ENCODE data around the gene NPHP1. TPM values are rescaled to one million over a fixed set of nuclear protein-coding genes. Genes with fewer than 3 reads are reported as not detected.

The NPHP1 gene
- polyA plus RNA-seq, 3 donors, result 0.51 TPM; not detected in 2

DNA sequence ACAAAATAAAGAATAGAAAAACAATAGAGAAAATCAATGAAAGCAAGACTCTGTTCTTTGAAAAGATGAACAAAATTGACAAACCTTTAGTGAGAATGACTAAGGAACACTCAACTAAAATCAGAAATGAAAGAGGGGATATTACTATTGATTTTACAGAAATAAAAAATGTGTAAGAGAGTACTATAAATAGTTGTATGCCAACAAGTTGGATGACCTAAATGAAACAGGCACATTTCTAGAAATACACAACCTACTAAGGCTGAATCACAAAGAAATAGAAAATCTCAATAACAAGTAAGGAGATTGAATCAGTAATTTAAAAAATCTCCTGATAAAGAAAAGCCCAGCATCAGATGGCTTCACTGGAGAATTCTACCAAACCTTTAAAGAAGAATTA is 70.8 kb downstream of the NPHP1 start:
- Mint-ChIP-seq H3K36me3 (no peaks in the 10 kb centered on the region), H3K4me3 (no peak overlapping the region), H3K27me3 (ENCODE audit: low read depth in 3 of 3) (no peaks in the 10 kb centered on the region), H3K27ac (no peak overlapping the region), H3K9me3 (peaks cover 4 to 20% (median 9%) of the 10 kb centered on the region in 7 donors), H3K4me1 (no peaks in the 10 kb centered on the region)
- H3K4me2 ChIP-seq (replicated peaks; ENCODE audit: extremely low read depth, low read length, poor library complexity, severe bottlenecking), result no peak overlapping the region
- H4K20me1 ChIP-seq (ENCODE audit: insufficient read depth, low read length), result no peaks in the 10 kb centered on the region
- no peaks in the 10 kb centered on the region for H3K36me3 ChIP-seq (replicated peaks in 1 of 2; ENCODE audit: control insufficient read depth in 1 of 2, insufficient read depth in 2 of 2, low read length in 2 of 2)
- no peak overlapping the region for H2AFZ ChIP-seq (ENCODE audit: insufficient read depth, low read depth, low read length, poor library complexity, severe bottlenecking)
- intact Hi-C loops (cut with micrococcal nuclease), result no loop called here
- peaks cover 0 to 4% of the 10 kb centered on the region in 2 donors for H3K9me3 ChIP-seq (replicated peaks in 1 of 2; ENCODE audit: control insufficient read depth in 1 of 2, insufficient read depth in 1 of 2, low read length in 2 of 2)
- no peak overlapping the region for H3K27ac ChIP-seq (ENCODE audit: low read depth in 1 of 2, low read length in 2 of 2)
- TF ChIP-seq, protein P1, sequence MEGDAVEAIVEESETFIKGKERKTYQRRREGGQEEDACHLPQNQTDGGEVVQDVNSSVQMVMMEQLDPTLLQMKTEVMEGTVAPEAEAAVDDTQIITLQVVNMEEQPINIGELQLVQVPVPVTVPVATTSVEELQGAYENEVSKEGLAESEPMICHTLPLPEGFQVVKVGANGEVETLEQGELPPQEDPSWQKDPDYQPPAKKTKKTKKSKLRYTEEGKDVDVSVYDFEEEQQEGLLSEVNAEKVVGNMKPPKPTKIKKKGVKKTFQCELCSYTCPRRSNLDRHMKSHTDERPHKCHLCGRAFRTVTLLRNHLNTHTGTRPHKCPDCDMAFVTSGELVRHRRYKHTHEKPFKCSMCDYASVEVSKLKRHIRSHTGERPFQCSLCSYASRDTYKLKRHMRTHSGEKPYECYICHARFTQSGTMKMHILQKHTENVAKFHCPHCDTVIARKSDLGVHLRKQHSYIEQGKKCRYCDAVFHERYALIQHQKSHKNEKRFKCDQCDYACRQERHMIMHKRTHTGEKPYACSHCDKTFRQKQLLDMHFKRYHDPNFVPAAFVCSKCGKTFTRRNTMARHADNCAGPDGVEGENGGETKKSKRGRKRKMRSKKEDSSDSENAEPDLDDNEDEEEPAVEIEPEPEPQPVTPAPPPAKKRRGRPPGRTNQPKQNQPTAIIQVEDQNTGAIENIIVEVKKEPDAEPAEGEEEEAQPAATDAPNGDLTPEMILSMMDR (IDR thresholded peaks at IDR 0.05), result no peak
- DNase-seq, result no peak
- H3K9ac ChIP-seq (ENCODE audit: insufficient read depth, low read length, poor library complexity, severe bottlenecking), result no peak overlapping the region
- H3K4me3 ChIP-seq (replicated peaks in 1 of 3; ENCODE audit: low read depth in 2 of 3, low read length in 3 of 3), result no peak overlapping the region
- H3K79me2 ChIP-seq (ENCODE audit: insufficient read depth, low read length), result no peaks in the 10 kb centered on the region
- H3K4me1 ChIP-seq (ENCODE audit: control insufficient read depth in 1 of 2, insufficient read depth in 2 of 2, low read length in 2 of 2), result no peaks in the 10 kb centered on the region
- no peaks in the 10 kb centered on the region for H3K27me3 ChIP-seq (ENCODE audit: control insufficient read depth in 2 of 2, insufficient read depth in 2 of 2, low read length in 2 of 2)

DNA sequence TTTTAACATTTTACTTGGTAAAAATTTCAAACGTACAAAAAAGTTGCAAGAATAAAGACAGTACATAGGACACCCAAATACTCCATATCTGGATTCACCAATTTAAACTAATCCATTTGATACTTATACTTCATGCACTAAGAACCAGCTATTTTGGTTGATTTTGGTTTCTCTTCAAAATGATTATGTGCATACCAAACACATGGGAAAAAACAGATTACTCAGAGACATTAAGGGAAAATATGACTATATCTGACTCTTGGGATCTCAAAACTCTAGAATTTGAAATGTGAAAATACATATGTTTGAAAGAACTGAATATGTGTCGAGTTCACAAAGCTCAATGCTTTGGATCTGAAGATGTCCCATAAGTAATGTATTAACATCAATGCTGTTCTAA is 73.6 kb downstream of the NPHP1 start:
- no peak for DNase-seq
- Histone ChIP-seq H3K4me2 (replicated peaks; ENCODE audit: extremely low read depth, low read length, poor library complexity, severe bottlenecking) (no peak overlapping the region), H3K9me3 (replicated peaks in 1 of 2; ENCODE audit: control insufficient read depth in 1 of 2, insufficient read depth in 1 of 2, low read length in 2 of 2) (peaks cover 0 to 4% of the 10 kb centered on the region in 2 donors), H2AFZ (ENCODE audit: insufficient read depth, low read depth, low read length, poor library complexity, severe bottlenecking) (no peak overlapping the region), H3K27me3 (ENCODE audit: control insufficient read depth in 2 of 2, insufficient read depth in 2 of 2, low read length in 2 of 2) (no peaks in the 10 kb centered on the region), H3K36me3 (replicated peaks in 1 of 2; ENCODE audit: control insufficient read depth in 1 of 2, insufficient read depth in 2 of 2, low read length in 2 of 2) (no peaks in the 10 kb centered on the region), H3K9ac (ENCODE audit: insufficient read depth, low read length, poor library complexity, severe bottlenecking) (no peak overlapping the region), H3K4me3 (replicated peaks in 1 of 3; ENCODE audit: low read depth in 2 of 3, low read length in 3 of 3) (no peak overlapping the region), H3K27ac (ENCODE audit: low read depth in 1 of 2, low read length in 2 of 2) (no peak overlapping the region), H3K4me1 (ENCODE audit: control insufficient read depth in 1 of 2, insufficient read depth in 2 of 2, low read length in 2 of 2) (no peaks in the 10 kb centered on the region), H3K79me2 (ENCODE audit: insufficient read depth, low read length) (no peaks in the 10 kb centered on the region), H4K20me1 (ENCODE audit: insufficient read depth, low read length) (no peaks in the 10 kb centered on the region)
- Mint-ChIP-seq H3K27ac (no peak overlapping the region), H3K9me3 (peaks cover 4 to 17% (median 9%) of the 10 kb centered on the region in 7 donors), H3K36me3 (no peaks in the 10 kb centered on the region), H3K4me1 (no peaks in the 10 kb centered on the region), H3K4me3 (no peak overlapping the region), H3K27me3 (ENCODE audit: low read depth in 3 of 3) (peaks cover 0 to 4% (median 2%) of the 10 kb centered on the region in 3 donors)
- WGBS (ENCODE audit: insufficient coverage), result no CpG with 5 or more reads among the region's 2 CpGs
- intact Hi-C loops (cut with micrococcal nuclease), result no loop called here
- TF ChIP-seq, protein P1 (IDR thresholded peaks at IDR 0.05), result no peak
